ENCODE measurements around the gene DEFB108B. TPM values are rescaled to one million over a fixed set of nuclear protein-coding genes. Genes with fewer than 3 reads are reported as not detected.
"Not testable (repeated sequence)": the region's sequence is repeated elsewhere in the genome, so short reads cannot be mapped to it uniquely, and the experiment has no call there.

The DEFB108B gene
- polyA plus RNA-seq, 3 donors from 2014 or later, result not detected

DNA sequence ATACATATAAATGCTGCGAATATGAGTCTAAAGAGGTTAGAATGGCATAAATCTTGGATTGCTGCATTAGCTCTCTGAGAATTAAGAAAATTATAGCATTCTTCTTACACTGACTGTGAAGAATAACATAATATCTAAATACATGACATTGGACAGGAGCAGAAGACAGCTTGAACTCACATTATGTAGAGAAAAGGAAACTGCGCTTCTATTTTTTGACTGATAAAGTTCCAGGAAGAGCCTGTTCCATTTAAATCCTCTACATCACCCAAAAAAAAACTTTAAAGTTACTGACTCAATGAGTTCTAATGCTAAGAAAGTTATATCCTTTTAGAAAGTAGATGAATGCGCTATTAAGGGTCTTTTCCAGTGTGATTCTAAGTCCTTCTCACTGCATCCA lies 27.8 kb downstream of the DEFB108B start:
- H3K4me1 Mint-ChIP-seq; H3K27me3 Mint-ChIP-seq (ENCODE audit: low read depth in 3 of 3); H3K4me3 Mint-ChIP-seq; H3K9me3 Mint-ChIP-seq; DNase-seq; H3K27ac Mint-ChIP-seq; H3K36me3 Mint-ChIP-seq: not testable (repeated sequence)

DNA sequence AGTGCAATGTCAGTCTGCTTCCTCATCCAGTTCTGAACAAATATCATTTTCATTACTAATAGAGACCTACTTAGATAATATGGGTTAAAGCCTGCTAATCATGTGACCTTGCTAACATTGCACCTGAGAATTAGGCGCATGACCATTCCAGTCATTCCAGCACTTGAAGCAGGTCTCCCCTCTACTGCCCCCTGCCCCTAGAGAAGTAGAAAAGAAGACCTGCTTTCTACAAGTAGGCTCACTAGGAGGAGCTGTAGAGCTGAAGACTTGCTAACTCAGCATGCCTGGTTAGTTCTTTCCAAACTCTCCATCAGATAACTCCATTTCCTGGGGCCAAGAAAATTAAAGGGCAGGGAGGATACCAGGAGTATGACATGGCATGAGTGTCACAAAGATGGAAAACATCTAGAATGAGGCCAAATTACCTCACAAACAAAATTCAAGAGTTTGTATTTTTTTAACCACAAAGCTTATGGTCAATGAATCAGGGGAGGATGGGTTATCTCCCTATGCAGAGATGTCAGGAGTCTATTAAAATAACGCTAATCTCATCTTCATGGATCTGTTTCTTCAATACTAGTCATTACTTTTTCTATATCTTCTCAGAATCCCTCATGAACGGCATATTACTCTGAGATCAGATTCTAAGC lies 31.1 kb downstream of the DEFB108B start:
- DNase-seq, result peak in 1 of 3 donors; percentile 19
- H3K4me3 Mint-ChIP-seq; H3K4me1 Mint-ChIP-seq; H3K27me3 Mint-ChIP-seq (ENCODE audit: low read depth in 3 of 3); H3K9me3 Mint-ChIP-seq; H3K36me3 Mint-ChIP-seq; H3K27ac Mint-ChIP-seq: not testable (repeated sequence)

GRCh38 chr11:71867209-71867608 lies 34.2 kb downstream of the DEFB108B start:
- not testable (repeated sequence) for H3K4me1 Mint-ChIP-seq; H3K9me3 Mint-ChIP-seq; H3K27me3 Mint-ChIP-seq (ENCODE audit: low read depth in 3 of 3); H3K36me3 Mint-ChIP-seq; DNase-seq; H3K27ac Mint-ChIP-seq; H3K4me3 Mint-ChIP-seq

- not testable (repeated sequence) for H3K9me3 Mint-ChIP-seq; H3K27ac Mint-ChIP-seq; H3K4me3 Mint-ChIP-seq; H3K36me3 Mint-ChIP-seq; H3K4me1 Mint-ChIP-seq; DNase-seq; H3K27me3 Mint-ChIP-seq (ENCODE audit: low read depth in 3 of 3)
These were observed 36.9 kb downstream of the DEFB108B start for GRCh38 chr11:71869931-71870330.

DNA sequence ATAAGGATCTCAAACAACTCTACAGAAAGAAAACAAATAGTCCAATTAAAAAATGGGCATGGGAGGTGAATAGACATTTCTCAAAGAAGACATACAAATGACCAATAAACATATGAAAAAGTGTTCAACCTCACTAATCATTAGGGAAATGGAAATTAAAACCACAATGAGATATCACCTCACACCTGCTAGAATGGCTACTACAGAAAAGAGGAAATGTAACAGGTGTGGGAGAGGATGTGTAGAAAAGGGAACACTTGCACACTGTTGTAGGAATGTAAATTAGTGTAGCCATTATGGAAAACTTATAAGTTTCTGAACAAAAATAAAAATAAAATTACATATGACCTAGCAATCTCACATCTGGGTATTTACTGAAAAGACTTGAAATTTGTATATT lies 37.7 kb downstream of the DEFB108B start:
- DNase-seq; H3K4me1 Mint-ChIP-seq; H3K9me3 Mint-ChIP-seq; H3K27me3 Mint-ChIP-seq (ENCODE audit: low read depth in 3 of 3); H3K27ac Mint-ChIP-seq; H3K4me3 Mint-ChIP-seq: not testable (repeated sequence)
- H3K36me3 Mint-ChIP-seq, result peaks cover 3 to 12% (median 4%) of the 10 kb centered on the region in 3 donors

DNA sequence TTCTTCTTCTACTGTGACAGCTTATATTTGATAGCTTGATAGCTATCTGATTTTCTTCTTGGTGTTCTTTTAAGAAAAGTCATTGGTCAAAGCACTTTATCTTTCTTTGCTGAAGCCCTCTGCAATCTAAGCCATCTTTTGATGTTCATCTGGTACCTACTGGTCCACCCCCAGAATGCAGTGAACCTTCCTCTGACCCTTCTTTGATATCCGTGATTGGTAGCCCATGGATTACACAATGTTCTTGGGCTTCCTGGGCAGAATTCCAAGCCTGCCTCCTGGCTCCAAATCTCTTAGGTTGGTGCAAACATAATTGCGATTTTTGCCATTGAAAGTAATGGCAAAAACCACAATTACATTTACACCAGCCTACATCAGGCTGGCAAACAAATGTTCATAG lies 43.3 kb downstream of the DEFB108B start:
- not testable (repeated sequence) for H3K27me3 Mint-ChIP-seq (ENCODE audit: low read depth in 3 of 3); H3K9me3 Mint-ChIP-seq; DNase-seq; H3K4me1 Mint-ChIP-seq; H3K27ac Mint-ChIP-seq; H3K4me3 Mint-ChIP-seq
- peaks cover 9 to 34% (median 10%) of the 10 kb centered on the region in 3 donors for H3K36me3 Mint-ChIP-seq

DNA sequence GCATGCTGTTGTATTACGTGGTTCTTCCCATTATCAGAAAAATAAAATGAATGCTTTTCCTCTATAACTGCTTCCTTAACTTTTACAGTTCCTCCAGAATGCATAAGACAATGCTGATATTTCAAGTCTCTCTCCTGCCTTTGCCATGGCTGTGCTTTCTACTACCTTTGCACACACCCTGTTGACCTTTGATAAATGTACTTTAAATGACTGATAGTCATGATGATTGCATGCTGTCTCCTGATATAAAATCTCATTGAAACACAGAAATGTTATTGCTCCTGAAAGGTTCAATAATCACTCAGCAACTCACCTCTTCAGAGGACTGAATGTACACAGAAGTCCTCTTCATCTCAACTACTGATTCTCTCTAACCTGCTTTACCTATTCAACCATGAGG lies 45.1 kb downstream of the DEFB108B start, which contains the start of gene DEFB131B:
TSS of gene DEFB131B (plus strand) at position 395 of the 400 bp plus-strand sequence. CDS start at position 395, 0 bp downstream.
- H3K27me3 Mint-ChIP-seq (ENCODE audit: low read depth in 3 of 3); H3K27ac Mint-ChIP-seq: not testable (repeated sequence)

DNA sequence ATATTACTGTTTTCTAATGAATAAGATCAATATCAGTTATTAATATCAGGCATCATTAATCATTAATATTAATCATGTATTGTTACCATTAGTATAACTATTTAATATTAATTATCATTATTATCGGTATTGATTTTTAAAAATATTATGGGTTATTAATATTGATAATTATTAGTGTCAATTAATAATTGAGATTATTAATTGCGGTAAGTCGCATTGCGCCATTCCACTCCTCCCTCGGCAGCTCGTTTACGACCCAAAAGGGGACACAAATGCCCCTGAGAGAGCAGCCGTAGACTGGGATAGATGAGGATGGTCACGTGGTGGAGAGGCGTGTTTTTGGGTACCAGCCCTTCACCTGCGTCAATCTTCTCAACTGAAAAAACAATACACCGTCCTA lies 52.8 kb downstream of the DEFB108B start:
- H3K4me3 Mint-ChIP-seq; H3K27ac Mint-ChIP-seq; H3K4me1 Mint-ChIP-seq; DNase-seq; H3K36me3 Mint-ChIP-seq; H3K9me3 Mint-ChIP-seq; H3K27me3 Mint-ChIP-seq (ENCODE audit: low read depth in 3 of 3): not testable (repeated sequence)

More for the DNA sequence above, 45.1 kb downstream of the DEFB108B start, which contains the start of gene DEFB131B:
- not testable (repeated sequence) for H3K4me1 Mint-ChIP-seq, H3K4me3 Mint-ChIP-seq, DNase-seq, H3K9me3 Mint-ChIP-seq
- H3K36me3 Mint-ChIP-seq, result peaks cover 9 to 34% (median 10%) of the 10 kb centered on the region in 3 donors

Other genes with a start within 250 kb of the DEFB108B start
- gene DEFB131B, start 45.3 kb downstream of the DEFB108B start, polyA plus RNA-seq, result not detected
- 1 to 10 TPM; 4.0 to 5.0 (median 4.5) TPM for gene XNDC1N, start 95.4 kb downstream of the DEFB108B start, polyA plus RNA-seq
- gene RNF121, start 95.8 kb downstream of the DEFB108B start, polyA plus RNA-seq, result 10 to 100 TPM in 2 of 3 donors, 1 to 10 TPM in 1; 9.8 to 16.0 (median 13.4) TPM
- 10 to 100 TPM in 1 of 3 donors, 1 to 10 TPM in 2; 6.0 to 22.6 (median 8.6) TPM for gene IL18BP, start 165.7 kb downstream of the DEFB108B start, polyA plus RNA-seq
- 10 to 100 TPM in 2 of 3 donors, 1 to 10 TPM in 1; 2.7 to 92.5 (median 10.5) TPM for gene NUMA1, start 247.3 kb downstream of the DEFB108B start, polyA plus RNA-seq
- gene LRRC51, start 247.7 kb downstream of the DEFB108B start, polyA plus RNA-seq, result 1 to 10 TPM in 2 of 3 donors, not detected in 1; 3.4 to 4.7 TPM